H9 (cell line): ENCODE measurements around the gene SPSB4. TPM values are rescaled to one million over a fixed set of nuclear protein-coding genes. Genes with fewer than 3 reads are reported as not detected.

ENCODE experiments used
- DNase-seq: peaks from one replicate; pipeline ENCODE4 v3.0.0-alpha.2; 2017
- H2AFZ ChIP-seq: one replicate; pipeline ENCODE4 v1.6.1; 2013; ENCODE audit warnings: mild to moderate bottlenecking, low read length, control low read depth, moderate library complexity
- H2AK5ac ChIP-seq: 2 replicates; pipeline ENCODE4 v1.6.1; 2013; ENCODE audit warnings: low read length, control low read depth, mixed read lengths; ENCODE audit not compliant: insufficient read length
- H2BK120ac ChIP-seq: one replicate; pipeline ENCODE4 v1.6.1; 2013; ENCODE audit warnings: low read depth, mild to moderate bottlenecking, low read length, control low read depth, inconsistent platforms; ENCODE audit not compliant: poor library complexity, severe bottlenecking
- H2BK12ac ChIP-seq: 2 replicates; pipeline ENCODE4 v1.6.1; 2013; ENCODE audit warnings: low read length, control low read depth, mixed read lengths, low read depth; ENCODE audit not compliant: insufficient read length
- H2BK15ac ChIP-seq: 2 replicates; pipeline ENCODE4 v1.6.1; 2013; ENCODE audit warnings: low read depth, low read length, control low read depth
- H2BK20ac ChIP-seq: one replicate; pipeline ENCODE4 v1.6.1; 2013; ENCODE audit warnings: low read depth, mild to moderate bottlenecking, low read length, control low read depth, inconsistent platforms; ENCODE audit not compliant: poor library complexity, severe bottlenecking
- H2BK5ac ChIP-seq: 2 replicates; pipeline ENCODE4 v1.6.1; 2013; ENCODE audit warnings: low read length, control low read depth, mixed read lengths; ENCODE audit not compliant: insufficient read length
- H3K14ac ChIP-seq: 2 replicates; pipeline ENCODE4 v1.6.1; 2013; ENCODE audit warnings: low read length, control low read depth; ENCODE audit not compliant: insufficient read depth
- H3K18ac ChIP-seq: 2 replicates; pipeline ENCODE4 v1.6.1; 2013; ENCODE audit warnings: low read depth, mild to moderate bottlenecking, mixed read lengths, low read length, control low read depth; ENCODE audit not compliant: insufficient read length
- H3K23ac ChIP-seq: 2 replicates; pipeline ENCODE4 v1.6.1; 2013; ENCODE audit warnings: low read length, control low read depth, mixed read lengths, low read depth; ENCODE audit not compliant: insufficient read length
- H3K23me2 ChIP-seq: 2 replicates; pipeline ENCODE4 v1.6.1; 2013; ENCODE audit warnings: low read depth, mild to moderate bottlenecking, mixed read lengths, low read length, control low read depth; ENCODE audit not compliant: insufficient read length, poor library complexity, severe bottlenecking
- H3K27ac ChIP-seq: 2 replicates; pipeline ENCODE4 v1.5.1; 2013; ENCODE audit warnings: low read length, control low read depth, mixed read lengths, low read depth; ENCODE audit not compliant: insufficient read length
- H3K27me3 ChIP-seq: 2 replicates; pipeline ENCODE4 v1.6.1; 2013; ENCODE audit warnings: low read length, control low read depth, inconsistent platforms; ENCODE audit not compliant: insufficient read depth
- H3K4ac ChIP-seq: 2 replicates; pipeline ENCODE4 v1.6.1; 2013; ENCODE audit warnings: low read depth, mild to moderate bottlenecking, control low read depth, inconsistent platforms, low read length, moderate library complexity
- H3K4me1 ChIP-seq: 2 replicates; pipeline ENCODE4 v1.6.1; 2013; ENCODE audit warnings: low read length, control low read depth, inconsistent platforms; ENCODE audit not compliant: insufficient read depth
- H3K4me2 ChIP-seq: 2 replicates; pipeline ENCODE4 v1.6.1; 2013; ENCODE audit warnings: low read length, control low read depth, mixed read lengths; ENCODE audit not compliant: insufficient read length, insufficient read depth
- H3K56ac ChIP-seq: 2 replicates; pipeline ENCODE4 v1.6.1; 2013; ENCODE audit warnings: low read depth, mild to moderate bottlenecking, mixed read lengths, low read length, control low read depth; ENCODE audit not compliant: insufficient read length
- H3K79me1 ChIP-seq: 2 replicates; pipeline ENCODE4 v1.6.1; 2013; ENCODE audit warnings: low read depth, mild to moderate bottlenecking, moderate library complexity, low read length, control low read depth, inconsistent platforms; ENCODE audit not compliant: insufficient read depth, poor library complexity, severe bottlenecking
- H3K79me2 ChIP-seq: 2 replicates; pipeline ENCODE4 v1.6.1; 2013; ENCODE audit warnings: low read length, control low read depth, inconsistent platforms; ENCODE audit not compliant: insufficient read depth
- H3K9ac ChIP-seq: 2 replicates; pipeline ENCODE4 v1.6.1; 2013; ENCODE audit warnings: low read length, control low read depth, mixed read lengths; ENCODE audit not compliant: insufficient read length; ENCODE audit errors: extremely low read depth
- H3K9me3 ChIP-seq: one replicate; pipeline ENCODE4 v1.6.1; 2013; ENCODE audit warnings: low read depth, low read length, inconsistent platforms; ENCODE audit not compliant: control insufficient read depth
- H3T11ph ChIP-seq: one replicate; pipeline ENCODE4 v1.6.1; 2013; ENCODE audit warnings: mild to moderate bottlenecking, low read length, control low read depth, inconsistent platforms
- H4K20me1 ChIP-seq: one replicate; pipeline ENCODE4 v1.6.1; 2013; ENCODE audit not compliant: control insufficient read depth, insufficient read length, insufficient read depth
- H4K5ac ChIP-seq: 2 replicates; pipeline ENCODE4 v1.6.1; 2013; ENCODE audit warnings: low read depth, mild to moderate bottlenecking, mixed read lengths, low read length, control low read depth; ENCODE audit not compliant: insufficient read length
- H4K8ac ChIP-seq: replicated peaks from 2 replicates; pipeline ENCODE4 v1.6.1; 2013; ENCODE audit warnings: low read length, control low read depth, mixed read lengths, low read depth; ENCODE audit not compliant: insufficient read length
- H4K91ac ChIP-seq: 2 replicates; pipeline ENCODE4 v1.6.1; 2013; ENCODE audit warnings: low read depth, mild to moderate bottlenecking, moderate library complexity, mixed read lengths, low read length, control low read depth; ENCODE audit not compliant: insufficient read length
- H3K27ac Mint-ChIP-seq, 3 experiments: 2 replicates in 2 of 3; 3 replicates in 1 of 3; pipeline ENCODE4 v1.8.0; 2020 to 2021; ENCODE audit warnings: mixed read lengths in 3 of 3, mild to moderate bottlenecking in 1 of 3, moderate library complexity in 1 of 3
- H3K27me3 Mint-ChIP-seq: 2 replicates; pipeline ENCODE4 v1.8.0; 2021; ENCODE audit warnings: low read depth, mild to moderate bottlenecking, moderate library complexity, mixed read lengths
- H3K36me3 Mint-ChIP-seq, 3 experiments: 2 replicates in 2 of 3; 3 replicates in 1 of 3; pipeline ENCODE4 v1.8.0; 2020 to 2021; ENCODE audit warnings: low read depth in 3 of 3, mixed read lengths in 3 of 3; ENCODE audit not compliant: insufficient read depth in 1 of 3
- H3K4me1 Mint-ChIP-seq, 2 experiments: 2 replicates each; pipeline ENCODE4 v1.8.0; 2020; ENCODE audit warnings: mixed read lengths in 2 of 2
- H3K4me3 Mint-ChIP-seq, 2 experiments: 2 replicates in 1 of 2; 3 replicates in 1 of 2; pipeline ENCODE4 v1.8.0; 2020 to 2021; ENCODE audit warnings: mild to moderate bottlenecking in 2 of 2, mixed read lengths in 2 of 2, moderate library complexity in 1 of 2
- H3K9me3 Mint-ChIP-seq, 2 experiments: 2 replicates in 1 of 2; 3 replicates in 1 of 2; pipeline ENCODE4 v1.8.0; 2020; ENCODE audit warnings: mild to moderate bottlenecking in 2 of 2, mixed read lengths in 2 of 2, moderate library complexity in 1 of 2
- WGBS: extraction: QIAGEN DNeasy Blood & Tissue Kit; methylation state at CpG from one replicate; pipeline ENCODE4 v1.1.7; 2013; ENCODE audit warnings: missing lambda C conversion rate, low lambda C conversion rate, mixed read lengths; ENCODE audit not compliant: insufficient read length; ENCODE audit errors: extremely low coverage; 5-methylcytosine and 5-hydroxymethylcytosine counted together
- total RNA-seq: library from RNA; stranded (reverse); gene quantifications from 2 replicates; pipeline ENCODE4 v1.2.1, GENCODE V29; 2021
- TF ChIP-seq, protein P1 (sequence below): fragments of 200-600 bp; sonication (generic); conservative IDR thresholded peaks from 3 replicates; pipeline ENCODE4 v1.8.0; 2021; ENCODE audit warnings: antibody characterized with exemption, mild to moderate bottlenecking

SPSB4 gene
- total RNA-seq, 1 experiment from 2014 or later, result 6.2 TPM

DNA sequence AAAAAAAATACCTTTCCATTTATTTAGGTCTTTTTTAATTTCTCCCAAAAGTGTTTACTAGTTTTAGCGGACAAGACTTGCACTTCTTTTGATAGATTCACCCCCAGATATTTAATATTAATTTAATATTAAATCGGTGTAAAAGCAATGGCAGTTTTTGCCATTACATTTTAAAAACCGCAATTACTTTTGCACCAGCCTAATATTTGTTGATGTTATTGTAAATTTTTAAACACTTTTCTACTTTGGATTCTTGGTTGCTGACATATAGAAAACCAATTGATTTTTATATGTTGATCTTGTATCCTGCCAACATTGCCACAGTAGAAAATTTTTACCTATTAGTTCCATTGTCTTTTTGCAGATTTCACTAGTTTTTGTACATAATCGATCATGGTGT lies 116.5 kb downstream of the SPSB4 start:
- no peaks in the 10 kb centered on the region; a peak in 1 of 7 replicates for H3K36me3 Mint-ChIP-seq

More for the DNA sequence above, 116.5 kb downstream of the SPSB4 start:
- no peak overlapping the region for H3K4ac ChIP-seq
- DNase-seq, result no peak
- H3K9ac ChIP-seq, result no peak overlapping the region
- no peaks in the 10 kb centered on the region; a peak in 4 of 5 replicates for H3K9me3 Mint-ChIP-seq
- H3K56ac ChIP-seq, result no peak overlapping the region
- H3K4me1 Mint-ChIP-seq, result no peaks in the 10 kb centered on the region
- TF ChIP-seq, protein P1, sequence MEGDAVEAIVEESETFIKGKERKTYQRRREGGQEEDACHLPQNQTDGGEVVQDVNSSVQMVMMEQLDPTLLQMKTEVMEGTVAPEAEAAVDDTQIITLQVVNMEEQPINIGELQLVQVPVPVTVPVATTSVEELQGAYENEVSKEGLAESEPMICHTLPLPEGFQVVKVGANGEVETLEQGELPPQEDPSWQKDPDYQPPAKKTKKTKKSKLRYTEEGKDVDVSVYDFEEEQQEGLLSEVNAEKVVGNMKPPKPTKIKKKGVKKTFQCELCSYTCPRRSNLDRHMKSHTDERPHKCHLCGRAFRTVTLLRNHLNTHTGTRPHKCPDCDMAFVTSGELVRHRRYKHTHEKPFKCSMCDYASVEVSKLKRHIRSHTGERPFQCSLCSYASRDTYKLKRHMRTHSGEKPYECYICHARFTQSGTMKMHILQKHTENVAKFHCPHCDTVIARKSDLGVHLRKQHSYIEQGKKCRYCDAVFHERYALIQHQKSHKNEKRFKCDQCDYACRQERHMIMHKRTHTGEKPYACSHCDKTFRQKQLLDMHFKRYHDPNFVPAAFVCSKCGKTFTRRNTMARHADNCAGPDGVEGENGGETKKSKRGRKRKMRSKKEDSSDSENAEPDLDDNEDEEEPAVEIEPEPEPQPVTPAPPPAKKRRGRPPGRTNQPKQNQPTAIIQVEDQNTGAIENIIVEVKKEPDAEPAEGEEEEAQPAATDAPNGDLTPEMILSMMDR, result no peak
- no peak overlapping the region for H2BK20ac ChIP-seq
- H4K20me1 ChIP-seq, result no peaks in the 10 kb centered on the region
- no peak overlapping the region for H2BK12ac ChIP-seq
- H3K4me1 ChIP-seq, result no peaks in the 10 kb centered on the region
- no peak overlapping the region for H3K4me3 Mint-ChIP-seq
- H4K8ac ChIP-seq, result no peak overlapping the region
- H3K79me2 ChIP-seq, result no peaks in the 10 kb centered on the region
- no peaks in the 10 kb centered on the region for H3K79me1 ChIP-seq
- no CpG with 5 or more reads among the region's 4 CpGs for WGBS
- no peak overlapping the region for H3K23ac ChIP-seq
- no peak overlapping the region for H3K14ac ChIP-seq
- H3K9me3 ChIP-seq, result no peaks in the 10 kb centered on the region
- no peak overlapping the region for H2AFZ ChIP-seq
- no peak overlapping the region for H2BK5ac ChIP-seq
- H3K4me2 ChIP-seq, result no peak overlapping the region
- H4K5ac ChIP-seq, result no peak overlapping the region
- no peak overlapping the region for H2BK15ac ChIP-seq
- H3K27ac ChIP-seq, result no peak overlapping the region
- H2BK120ac ChIP-seq, result no peak overlapping the region
- no peak overlapping the region for H3T11ph ChIP-seq
- H4K91ac ChIP-seq, result no peak overlapping the region
- H3K23me2 ChIP-seq, result no peaks in the 10 kb centered on the region
- 0 out of 2 replicates have a peak, but pooled peaks cover under 1% of the 10 kb centered on the region for H3K27me3 Mint-ChIP-seq
- no peak overlapping the region for H3K18ac ChIP-seq
- no peak overlapping the region for H3K27ac Mint-ChIP-seq
- H3K27me3 ChIP-seq, result no peaks in the 10 kb centered on the region
- H2AK5ac ChIP-seq, result no peak overlapping the region
